ENCODE data around the gene TBC1D9. TPM values are rescaled to one million over a fixed set of nuclear protein-coding genes. Genes with fewer than 3 reads are reported as not detected.

The TBC1D9 gene
- total RNA-seq, 2 experiments from 2014 or later: 0.12 TPM; not detected in 1

- Mint-ChIP-seq H3K36me3 (ENCODE audit: low read depth) (no peaks in the 10 kb centered on the region), H3K27ac (no peak overlapping the region), H3K4me1 (ENCODE audit: low read depth) (peaks cover under 1% of the 10 kb centered on the region), H3K9me3 (no peaks in the 10 kb centered on the region), H3K4me3 (no peak overlapping the region), H3K27me3 (ENCODE audit: low read depth) (peaks cover 6% of the 10 kb centered on the region)
- no peak for DNase-seq
- CTCF ChIA-PET: interaction anchor here (0.9 kb wide), 1 partner anchor 80 kb away, joined by 4 read pairs; the partner anchor contains the start of gene ELMOD2
- intact Hi-C loops (cut with micrococcal nuclease): no loop called here
Observed at GRCh38 chr4:140604544-140604943, 151.6 kb downstream of the TBC1D9 start.

DNA sequence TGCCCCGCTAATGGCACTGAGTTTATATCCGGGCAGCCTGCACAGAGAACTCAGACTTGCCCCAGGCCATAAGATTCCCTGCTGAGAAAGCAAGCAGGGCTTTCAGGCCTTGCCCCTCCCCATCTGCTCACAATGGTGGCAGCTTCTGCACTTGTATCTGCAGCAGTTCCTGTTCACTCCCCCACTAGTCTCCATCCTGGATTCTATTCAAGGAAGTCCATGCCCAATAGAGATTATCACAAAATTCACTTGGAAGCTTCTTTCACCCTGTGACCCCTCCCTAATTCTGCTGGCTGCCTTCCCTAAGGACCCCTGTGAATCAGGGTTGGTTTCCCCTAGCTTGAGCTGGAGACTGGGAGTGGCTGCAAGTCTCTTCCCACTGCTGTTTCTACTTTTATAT lies 152.9 kb downstream of the TBC1D9 start:
- H3K27ac Mint-ChIP-seq: peak overlapping the region; percentile 35
- DNase-seq: no peak
- CTCF ChIA-PET: interaction anchor here (1.3 kb wide), 1 partner anchor 243 kb away, joined by 3 read pairs; no protein-coding TSS in a partner anchor
- H3K4me3 Mint-ChIP-seq: no peak overlapping the region
- peaks cover 6% of the 10 kb centered on the region for H3K27me3 Mint-ChIP-seq (ENCODE audit: low read depth)
- intact Hi-C loops (cut with micrococcal nuclease): no loop called here
- no peaks in the 10 kb centered on the region for H3K36me3 Mint-ChIP-seq (ENCODE audit: low read depth)
- H3K9me3 Mint-ChIP-seq: no peaks in the 10 kb centered on the region
- H3K4me1 Mint-ChIP-seq (ENCODE audit: low read depth): no peaks in the 10 kb centered on the region

- Mint-ChIP-seq H3K36me3 (ENCODE audit: low read depth) (no peaks in the 10 kb centered on the region), H3K27ac (no peak overlapping the region), H3K9me3 (no peaks in the 10 kb centered on the region), H3K4me1 (ENCODE audit: low read depth) (no peaks in the 10 kb centered on the region), H3K27me3 (ENCODE audit: low read depth) (peaks cover 6% of the 10 kb centered on the region), H3K4me3 (no peak overlapping the region)
- no peak for DNase-seq
- intact Hi-C loops (cut with micrococcal nuclease): no loop called here
- CTCF ChIA-PET: interaction anchor here (1.3 kb wide), 1 partner anchor 243 kb away, joined by 3 read pairs; no protein-coding TSS in a partner anchor
Observed at GRCh38 chr4:140602714-140603113, 153.5 kb downstream of the TBC1D9 start.

DNA sequence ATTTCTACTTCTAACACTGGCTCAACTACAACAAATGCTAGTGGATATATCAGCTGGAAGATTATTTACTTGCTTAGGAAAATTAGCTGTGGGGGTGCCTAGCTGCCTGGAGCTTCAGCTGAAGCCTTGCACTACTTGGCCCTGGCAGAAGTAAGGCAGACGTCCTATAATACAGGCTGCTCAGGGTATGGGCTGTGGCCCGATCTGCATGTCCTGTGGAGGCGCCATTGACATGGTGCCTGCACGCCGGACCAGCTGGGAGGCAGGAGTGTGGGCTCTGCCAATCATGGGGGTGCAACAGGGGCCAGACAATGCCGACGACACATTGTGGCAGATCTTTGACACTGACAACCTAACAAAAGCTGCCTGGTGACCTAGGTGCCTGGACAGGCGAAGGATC lies 155.8 kb downstream of the TBC1D9 start:
- Mint-ChIP-seq H3K27me3 (ENCODE audit: low read depth) (no peaks in the 10 kb centered on the region), H3K9me3 (no peaks in the 10 kb centered on the region), H3K36me3 (ENCODE audit: low read depth) (no peaks in the 10 kb centered on the region), H3K4me1 (ENCODE audit: low read depth) (no peaks in the 10 kb centered on the region), H3K4me3 (no peak overlapping the region), H3K27ac (no peak overlapping the region)
- DNase-seq: no peak
- intact Hi-C loops (cut with micrococcal nuclease): no loop called here
- CTCF ChIA-PET: interaction anchor here (1.1 kb wide), 1 partner anchor 9 kb away, joined by 4 read pairs; no protein-coding TSS in a partner anchor

- H3K4me3 Mint-ChIP-seq: no peak overlapping the region
- no peak overlapping the region for H3K27ac Mint-ChIP-seq
- H3K4me1 Mint-ChIP-seq (ENCODE audit: low read depth): peaks cover 6% of the 10 kb centered on the region
- H3K36me3 Mint-ChIP-seq (ENCODE audit: low read depth): no peaks in the 10 kb centered on the region
- CTCF ChIA-PET: no interaction called here
- intact Hi-C loops (cut with micrococcal nuclease): no loop called here
- H3K27me3 Mint-ChIP-seq (ENCODE audit: low read depth): peaks cover 8% of the 10 kb centered on the region
- peaks cover 5% of the 10 kb centered on the region for H3K9me3 Mint-ChIP-seq
- no peak for DNase-seq
Observed at GRCh38 chr4:140595065-140595464, 161.1 kb downstream of the TBC1D9 start.

GRCh38 chr4:140584439-140584838 lies 171.7 kb downstream of the TBC1D9 start:
- intact Hi-C loops (cut with micrococcal nuclease): no loop called here
- DNase-seq: no peak
- Mint-ChIP-seq H3K36me3 (ENCODE audit: low read depth) (no peaks in the 10 kb centered on the region), H3K4me3 (no peak overlapping the region), H3K9me3 (no peaks in the 10 kb centered on the region), H3K4me1 (ENCODE audit: low read depth) (no peaks in the 10 kb centered on the region), H3K27ac (no peak overlapping the region), H3K27me3 (ENCODE audit: low read depth) (peaks cover 8% of the 10 kb centered on the region)
- CTCF ChIA-PET: interaction anchor here (0.5 to 1.2 kb wide), 3 partner anchors 224 to 1974 kb away, joined by 3 to 4 read pairs (median 3); no protein-coding TSS in a partner anchor

- Mint-ChIP-seq H3K4me1 (ENCODE audit: low read depth) (peaks cover 2% of the 10 kb centered on the region), H3K27me3 (ENCODE audit: low read depth) (peaks cover 33% of the 10 kb centered on the region), H3K9me3 (no peaks in the 10 kb centered on the region), H3K4me3 (no peak overlapping the region), H3K27ac (no peak overlapping the region), H3K36me3 (ENCODE audit: low read depth) (no peaks in the 10 kb centered on the region)
- CTCF ChIA-PET: no interaction called here
- intact Hi-C loops (cut with micrococcal nuclease): no loop called here
- no peak for DNase-seq
Observed at GRCh38 chr4:140581078-140581477, 175.1 kb downstream of the TBC1D9 start.

DNA sequence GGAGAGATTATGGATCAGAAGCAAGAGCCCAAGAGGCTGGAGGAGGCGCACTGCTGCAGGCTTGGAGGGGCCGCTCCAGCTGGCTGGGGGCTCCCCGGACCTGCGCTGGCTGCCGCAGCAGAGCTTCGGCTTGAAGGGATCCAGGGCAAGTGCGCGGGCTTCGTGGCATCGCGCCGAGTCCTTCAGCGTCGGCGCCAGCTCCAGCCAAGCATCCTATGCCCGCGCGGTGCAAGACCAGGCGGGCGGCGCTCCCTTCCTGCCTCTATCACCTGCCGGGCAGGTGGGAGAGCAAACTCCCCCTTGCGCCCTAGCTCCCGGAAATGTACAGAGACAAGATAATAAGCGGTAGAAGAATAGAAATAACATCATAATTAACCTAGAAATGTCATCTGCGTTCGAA lies 176.9 kb downstream of the TBC1D9 start:
- CTCF ChIA-PET: no interaction called here
- H3K4me1 Mint-ChIP-seq (ENCODE audit: low read depth): peaks cover 2% of the 10 kb centered on the region
- peaks cover 37% of the 10 kb centered on the region for H3K27me3 Mint-ChIP-seq (ENCODE audit: low read depth)
- H3K27ac Mint-ChIP-seq: no peak overlapping the region
- no peak for DNase-seq
- H3K36me3 Mint-ChIP-seq (ENCODE audit: low read depth): no peaks in the 10 kb centered on the region
- H3K9me3 Mint-ChIP-seq: no peaks in the 10 kb centered on the region
- no peak overlapping the region for H3K4me3 Mint-ChIP-seq
- intact Hi-C loops (cut with micrococcal nuclease): no loop called here

DNA sequence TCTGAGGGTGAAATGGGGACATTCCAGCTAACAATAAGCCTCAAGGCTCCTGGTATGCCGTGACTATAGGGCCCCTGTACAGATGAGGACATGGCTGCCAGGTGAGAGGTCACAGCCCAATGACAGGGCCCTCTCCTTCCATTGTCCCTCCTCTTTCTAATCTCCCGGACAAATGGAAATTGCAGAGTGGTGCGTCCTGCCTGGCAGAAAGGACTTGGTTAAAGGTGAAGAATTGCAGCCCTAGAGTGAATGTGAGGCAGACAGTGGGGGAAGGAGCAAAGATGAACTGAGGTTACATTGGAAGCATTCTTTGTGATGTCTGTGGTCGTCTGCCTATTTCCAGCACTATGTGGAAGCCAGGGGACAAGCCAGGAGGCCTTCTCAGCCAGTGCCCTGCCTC lies 180.7 kb downstream of the TBC1D9 start:
- peaks cover 47% of the 10 kb centered on the region for H3K27me3 Mint-ChIP-seq (ENCODE audit: low read depth)
- H3K9me3 Mint-ChIP-seq: peaks cover 12% of the 10 kb centered on the region
- peaks cover 2% of the 10 kb centered on the region for H3K4me1 Mint-ChIP-seq (ENCODE audit: low read depth)
- peaks cover 3% of the 10 kb centered on the region for H3K36me3 Mint-ChIP-seq (ENCODE audit: low read depth)
- H3K4me3 Mint-ChIP-seq: no peak overlapping the region
- CTCF ChIA-PET: interaction anchor here (1.2 kb wide), 1 partner anchor 11 kb away, joined by 4 read pairs; no protein-coding TSS in a partner anchor
- intact Hi-C loops (cut with micrococcal nuclease): no loop called here
- DNase-seq: no peak
- no peak overlapping the region for H3K27ac Mint-ChIP-seq

- Mint-ChIP-seq H3K9me3 (peaks cover 12% of the 10 kb centered on the region), H3K4me3 (no peak overlapping the region), H3K36me3 (ENCODE audit: low read depth) (peaks cover 4% of the 10 kb centered on the region), H3K4me1 (ENCODE audit: low read depth) (peaks cover 24% of the 10 kb centered on the region), H3K27ac (no peak overlapping the region), H3K27me3 (ENCODE audit: low read depth) (peaks cover 57% of the 10 kb centered on the region)
- intact Hi-C loops (cut with micrococcal nuclease): no loop called here
- CTCF ChIA-PET: no interaction called here
- DNase-seq: no peak
Observed at GRCh38 chr4:140571620-140572019, 184.6 kb downstream of the TBC1D9 start.

Other genes with a start within 250 kb of the TBC1D9 start
- gene ELMOD2, start 232.2 kb downstream of the TBC1D9 start, total RNA-seq: 10 to 100 TPM; 14.4 to 14.8 TPM
- not detected for gene UCP1, start 187.4 kb downstream of the TBC1D9 start, total RNA-seq